Osteocyte (in vitro differentiated cells): ENCODE data around the gene ADAMTSL5. TPM values are rescaled to one million over a fixed set of nuclear protein-coding genes. Genes with fewer than 3 reads are reported as not detected.

Experiments
- DNase-seq: peaks from one replicate; pipeline ENCODE4 v3.0.0; 2021; ENCODE audit warnings: mixed read lengths; ENCODE audit not compliant: unreplicated experiment; ENCODE audit errors: extremely low spot score
- H3K27ac Mint-ChIP-seq: one replicate; pipeline ENCODE4 v1.8.0; 2021; ENCODE audit warnings: mild to moderate bottlenecking, mixed read lengths; ENCODE audit not compliant: unreplicated experiment
- H3K27me3 Mint-ChIP-seq: one replicate; pipeline ENCODE4 v1.8.0; 2021; ENCODE audit warnings: mixed read lengths; ENCODE audit not compliant: unreplicated experiment
- H3K36me3 Mint-ChIP-seq: one replicate; pipeline ENCODE4 v1.8.0; 2021; ENCODE audit warnings: mixed read lengths; ENCODE audit not compliant: unreplicated experiment
- H3K4me1 Mint-ChIP-seq: one replicate; pipeline ENCODE4 v1.8.0; 2021; ENCODE audit warnings: mixed read lengths; ENCODE audit not compliant: unreplicated experiment
- H3K4me3 Mint-ChIP-seq: one replicate; pipeline ENCODE4 v1.8.0; 2021; ENCODE audit warnings: mild to moderate bottlenecking, moderate library complexity, mixed read lengths; ENCODE audit not compliant: unreplicated experiment
- H3K9me3 Mint-ChIP-seq: one replicate; pipeline ENCODE4 v1.8.0; 2021; ENCODE audit warnings: mixed read lengths; ENCODE audit not compliant: unreplicated experiment
- total RNA-seq: library from RNA; stranded (reverse); gene quantifications from 2 replicates; pipeline ENCODE4 v1.2.1, GENCODE V29; 2021
- TF ChIP-seq, protein P1 (sequence below): fragments of 200-600 bp; sonication (generic); IDR thresholded peaks from 2 replicates; pipeline ENCODE4 v1.5.0; 2021; ENCODE audit warnings: antibody characterized with exemption, mild to moderate bottlenecking, moderate library complexity

Gene ADAMTSL5
- total RNA-seq, 1 donor from 2014 or later: 6.4 TPM

DNA sequence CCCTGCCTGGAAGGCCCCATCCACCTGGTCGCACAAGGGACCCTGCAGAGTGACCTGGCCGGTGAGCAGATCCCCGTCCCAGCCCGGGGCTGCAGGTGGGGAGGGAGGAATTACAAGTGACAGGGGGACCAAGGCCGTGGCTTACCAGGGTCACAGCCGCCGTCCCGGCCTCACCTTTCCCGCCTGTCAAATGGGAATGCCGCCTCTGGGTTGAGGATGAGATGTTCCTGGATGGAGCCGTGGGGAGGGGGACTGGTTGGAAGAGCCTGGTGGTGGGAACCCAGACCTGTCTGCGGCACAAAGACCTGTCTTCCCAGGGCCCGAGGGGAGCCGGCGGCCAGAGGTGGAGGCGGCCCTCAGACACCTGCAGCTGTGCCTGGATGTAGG lies 16.6 kb upstream of the ADAMTSL5 start:
- TF ChIP-seq, protein P1, sequence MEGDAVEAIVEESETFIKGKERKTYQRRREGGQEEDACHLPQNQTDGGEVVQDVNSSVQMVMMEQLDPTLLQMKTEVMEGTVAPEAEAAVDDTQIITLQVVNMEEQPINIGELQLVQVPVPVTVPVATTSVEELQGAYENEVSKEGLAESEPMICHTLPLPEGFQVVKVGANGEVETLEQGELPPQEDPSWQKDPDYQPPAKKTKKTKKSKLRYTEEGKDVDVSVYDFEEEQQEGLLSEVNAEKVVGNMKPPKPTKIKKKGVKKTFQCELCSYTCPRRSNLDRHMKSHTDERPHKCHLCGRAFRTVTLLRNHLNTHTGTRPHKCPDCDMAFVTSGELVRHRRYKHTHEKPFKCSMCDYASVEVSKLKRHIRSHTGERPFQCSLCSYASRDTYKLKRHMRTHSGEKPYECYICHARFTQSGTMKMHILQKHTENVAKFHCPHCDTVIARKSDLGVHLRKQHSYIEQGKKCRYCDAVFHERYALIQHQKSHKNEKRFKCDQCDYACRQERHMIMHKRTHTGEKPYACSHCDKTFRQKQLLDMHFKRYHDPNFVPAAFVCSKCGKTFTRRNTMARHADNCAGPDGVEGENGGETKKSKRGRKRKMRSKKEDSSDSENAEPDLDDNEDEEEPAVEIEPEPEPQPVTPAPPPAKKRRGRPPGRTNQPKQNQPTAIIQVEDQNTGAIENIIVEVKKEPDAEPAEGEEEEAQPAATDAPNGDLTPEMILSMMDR: no peak
- Mint-ChIP-seq H3K4me3 (no peak overlapping the region), H3K4me1 (peaks cover 3% of the 10 kb centered on the region), H3K9me3 (no peaks in the 10 kb centered on the region), H3K27ac (no peak overlapping the region), H3K36me3 (no peaks in the 10 kb centered on the region), H3K27me3 (peaks cover 12% of the 10 kb centered on the region)
- no peak for DNase-seq

- Mint-ChIP-seq H3K9me3 (no peaks in the 10 kb centered on the region), H3K4me1 (peaks cover 4% of the 10 kb centered on the region), H3K27me3 (peaks cover 14% of the 10 kb centered on the region), H3K27ac (no peak overlapping the region), H3K4me3 (no peak overlapping the region), H3K36me3 (no peaks in the 10 kb centered on the region)
- DNase-seq: no peak
- TF ChIP-seq, protein P1: no peak
These were observed 16.0 kb upstream of the ADAMTSL5 start for GRCh38 chr19:1528596-1529429.

GRCh38 chr19:1527650-1528309 lies 15.0 kb upstream of the ADAMTSL5 start:
- Mint-ChIP-seq H3K9me3 (no peaks in the 10 kb centered on the region), H3K4me3 (no peak overlapping the region), H3K27ac (no peak overlapping the region), H3K4me1 (peaks cover 4% of the 10 kb centered on the region), H3K36me3 (no peaks in the 10 kb centered on the region), H3K27me3 (peaks cover 21% of the 10 kb centered on the region)
- no peak for DNase-seq
- TF ChIP-seq, protein P1: no peak

DNA sequence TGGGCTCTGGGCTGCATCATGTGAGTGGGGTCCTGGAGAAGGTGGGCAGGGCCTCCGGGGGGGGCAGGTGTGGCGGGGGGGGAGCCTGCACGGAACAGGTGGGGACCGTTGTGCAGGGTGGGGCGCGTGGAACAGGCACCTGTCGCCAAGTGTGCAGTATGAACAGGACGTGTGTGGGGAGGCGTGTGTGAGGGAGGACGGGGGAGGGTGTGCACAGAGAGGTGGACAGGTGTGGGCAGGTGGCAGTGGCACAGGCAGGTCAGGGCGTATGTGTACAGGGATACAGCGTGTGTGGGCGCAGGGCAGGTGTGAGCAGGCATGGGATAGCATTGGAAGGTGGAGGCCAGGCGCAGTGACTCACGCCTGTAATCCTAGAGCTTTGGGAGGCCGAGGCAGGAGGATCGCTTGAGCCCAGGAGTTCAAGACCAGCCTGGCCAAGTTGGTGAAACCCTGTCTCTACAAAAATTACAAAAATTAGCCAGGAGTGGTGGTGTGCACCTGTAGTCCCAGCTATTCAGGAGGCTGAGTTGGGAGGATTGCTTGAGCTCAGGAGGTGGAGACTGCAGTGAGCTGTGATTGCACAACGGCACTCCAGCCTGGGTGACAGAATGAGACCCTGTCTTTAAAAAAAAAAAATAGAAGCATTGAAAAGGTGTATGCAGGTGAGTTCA lies 14.3 kb upstream of the ADAMTSL5 start:
- no peak for DNase-seq
- H3K27ac Mint-ChIP-seq: no peak overlapping the region
- TF ChIP-seq, protein P1: no peak
- no peak overlapping the region for H3K4me3 Mint-ChIP-seq
- no peaks in the 10 kb centered on the region for H3K9me3 Mint-ChIP-seq
- H3K36me3 Mint-ChIP-seq: no peaks in the 10 kb centered on the region
- peaks cover 4% of the 10 kb centered on the region for H3K4me1 Mint-ChIP-seq
- peaks cover 21% of the 10 kb centered on the region for H3K27me3 Mint-ChIP-seq
